ENCODE results near the gene GLTPD2. TPM values are rescaled to one million over a fixed set of nuclear protein-coding genes. Genes with fewer than 3 reads are reported as not detected.

Gene GLTPD2
- total RNA-seq, 1 experiment from 2014 or later: not detected

DNA sequence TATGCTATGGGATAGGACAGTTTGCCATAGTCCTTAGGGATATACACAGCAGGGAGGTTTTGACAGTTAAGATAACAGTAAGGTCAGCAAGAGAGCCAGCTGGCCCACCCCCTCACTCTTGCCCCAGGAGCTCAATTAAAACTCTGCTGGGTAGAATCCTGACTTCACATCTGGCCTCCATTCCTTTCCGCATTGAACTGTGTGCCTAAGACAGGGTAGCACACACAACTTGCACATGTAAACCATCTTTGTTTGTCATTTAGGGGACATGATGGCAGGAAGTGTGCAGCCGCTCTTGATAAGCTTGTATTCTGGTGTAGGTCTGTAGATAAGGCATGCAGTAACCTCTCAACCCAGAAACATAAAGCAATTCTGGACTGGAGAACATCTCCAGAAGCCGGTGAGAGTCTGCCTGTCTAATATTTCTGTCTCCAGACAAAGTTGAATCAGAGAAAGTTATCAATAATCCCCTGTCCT is 49.6 kb downstream of the GLTPD2 start:
- no peak overlapping the region for H3K4me2 ChIP-seq (ENCODE audit: low read length)
- H3K9ac ChIP-seq (ENCODE audit: low read length): no peak overlapping the region
- ATAC-seq (no peak), DNase-seq (ENCODE audit: low read depth, low spot score) (no peak)
- ChIA-PET CTCF (no interaction called here), RAD21 (ENCODE audit: low non-redundant PET in 1 of 2, low total read pairs in 2 of 2, uncharacterized antibody in 2 of 2, unreplicated experiment in 2 of 2) (no interaction called here), POLR2A (interaction anchor here (1.6 kb wide), 1 partner anchor 19 kb away, joined by 3 read pairs; no protein-coding TSS in a partner anchor)
- H3K27ac ChIP-seq (ENCODE audit: low read depth, low read length): no peak overlapping the region
- no TSS peak for BruUV-seq (replicated peaks)
- TF ChIP-seq, protein P1, sequence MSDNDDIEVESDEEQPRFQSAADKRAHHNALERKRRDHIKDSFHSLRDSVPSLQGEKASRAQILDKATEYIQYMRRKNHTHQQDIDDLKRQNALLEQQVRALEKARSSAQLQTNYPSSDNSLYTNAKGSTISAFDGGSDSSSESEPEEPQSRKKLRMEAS (IDR thresholded peaks at IDR 0.05): no peak
- TF ChIP-seq ZFX (IDR thresholded peaks at IDR 0.05) (no peak), ZNF274 (IDR thresholded peaks at IDR 0.05; ENCODE audit: low read depth, low read length) (no peak), EZH2 (IDR thresholded peaks at IDR 0.05) (no peak), CBX3 (IDR thresholded peaks at IDR 0.05; ENCODE audit: low read depth) (no peak), JUND (IDR thresholded peaks at IDR 0.05) (no peak), YY1 (IDR thresholded peaks at IDR 0.05; ENCODE audit: extremely low read depth, insufficient replicate concordance, low read depth, low read length) (no peak), POLR2AphosphoS5 (IDR thresholded peaks at IDR 0.05; ENCODE audit: low read depth, low read length) (no peak), POLR2A (IDR thresholded peaks at IDR 0.05; ENCODE audit: borderline replicate concordance, extremely low read depth, insufficient read depth, insufficient read length) (no peak), TCF7L2 (IDR thresholded peaks at IDR 0.05; ENCODE audit: borderline replicate concordance, extremely low read depth, insufficient read depth, insufficient read length) (no peak), RAD21 (IDR thresholded peaks at IDR 0.05; ENCODE audit: low read depth) (no peak), SRF (IDR thresholded peaks at IDR 0.05; ENCODE audit: low read depth) (no peak), ELF1 (IDR thresholded peaks at IDR 0.05; ENCODE audit: borderline replicate concordance, low read depth) (no peak), FOSL1 (IDR thresholded peaks at IDR 0.05; ENCODE audit: low read depth) (no peak), SP1 (IDR thresholded peaks at IDR 0.05; ENCODE audit: low read depth) (no peak), CEBPB (IDR thresholded peaks at IDR 0.05; ENCODE audit: low read depth) (no peak)
- TF ChIP-seq, protein P2, sequence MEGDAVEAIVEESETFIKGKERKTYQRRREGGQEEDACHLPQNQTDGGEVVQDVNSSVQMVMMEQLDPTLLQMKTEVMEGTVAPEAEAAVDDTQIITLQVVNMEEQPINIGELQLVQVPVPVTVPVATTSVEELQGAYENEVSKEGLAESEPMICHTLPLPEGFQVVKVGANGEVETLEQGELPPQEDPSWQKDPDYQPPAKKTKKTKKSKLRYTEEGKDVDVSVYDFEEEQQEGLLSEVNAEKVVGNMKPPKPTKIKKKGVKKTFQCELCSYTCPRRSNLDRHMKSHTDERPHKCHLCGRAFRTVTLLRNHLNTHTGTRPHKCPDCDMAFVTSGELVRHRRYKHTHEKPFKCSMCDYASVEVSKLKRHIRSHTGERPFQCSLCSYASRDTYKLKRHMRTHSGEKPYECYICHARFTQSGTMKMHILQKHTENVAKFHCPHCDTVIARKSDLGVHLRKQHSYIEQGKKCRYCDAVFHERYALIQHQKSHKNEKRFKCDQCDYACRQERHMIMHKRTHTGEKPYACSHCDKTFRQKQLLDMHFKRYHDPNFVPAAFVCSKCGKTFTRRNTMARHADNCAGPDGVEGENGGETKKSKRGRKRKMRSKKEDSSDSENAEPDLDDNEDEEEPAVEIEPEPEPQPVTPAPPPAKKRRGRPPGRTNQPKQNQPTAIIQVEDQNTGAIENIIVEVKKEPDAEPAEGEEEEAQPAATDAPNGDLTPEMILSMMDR (IDR thresholded peaks at IDR 0.05 in 2 of 3, conservative IDR thresholded peaks at IDR 0.05 in 1 of 3; ENCODE audit: borderline replicate concordance in 1 of 3, insufficient read depth in 1 of 3, low read depth in 2 of 3, low read length in 2 of 3): no peak
- TF ChIP-seq, protein P3, sequence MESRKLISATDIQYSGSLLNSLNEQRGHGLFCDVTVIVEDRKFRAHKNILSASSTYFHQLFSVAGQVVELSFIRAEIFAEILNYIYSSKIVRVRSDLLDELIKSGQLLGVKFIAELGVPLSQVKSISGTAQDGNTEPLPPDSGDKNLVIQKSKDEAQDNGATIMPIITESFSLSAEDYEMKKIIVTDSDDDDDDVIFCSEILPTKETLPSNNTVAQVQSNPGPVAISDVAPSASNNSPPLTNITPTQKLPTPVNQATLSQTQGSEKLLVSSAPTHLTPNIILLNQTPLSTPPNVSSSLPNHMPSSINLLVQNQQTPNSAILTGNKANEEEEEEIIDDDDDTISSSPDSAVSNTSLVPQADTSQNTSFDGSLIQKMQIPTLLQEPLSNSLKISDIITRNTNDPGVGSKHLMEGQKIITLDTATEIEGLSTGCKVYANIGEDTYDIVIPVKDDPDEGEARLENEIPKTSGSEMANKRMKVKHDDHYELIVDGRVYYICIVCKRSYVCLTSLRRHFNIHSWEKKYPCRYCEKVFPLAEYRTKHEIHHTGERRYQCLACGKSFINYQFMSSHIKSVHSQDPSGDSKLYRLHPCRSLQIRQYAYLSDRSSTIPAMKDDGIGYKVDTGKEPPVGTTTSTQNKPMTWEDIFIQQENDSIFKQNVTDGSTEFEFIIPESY (IDR thresholded peaks at IDR 0.05; ENCODE audit: extremely low read depth, insufficient replicate concordance, low read length): no peak
- TF ChIP-seq, protein P4, sequence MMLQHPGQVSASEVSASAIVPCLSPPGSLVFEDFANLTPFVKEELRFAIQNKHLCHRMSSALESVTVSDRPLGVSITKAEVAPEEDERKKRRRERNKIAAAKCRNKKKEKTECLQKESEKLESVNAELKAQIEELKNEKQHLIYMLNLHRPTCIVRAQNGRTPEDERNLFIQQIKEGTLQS (IDR thresholded peaks at IDR 0.05): no peak
- TF ChIP-seq, protein P5, sequence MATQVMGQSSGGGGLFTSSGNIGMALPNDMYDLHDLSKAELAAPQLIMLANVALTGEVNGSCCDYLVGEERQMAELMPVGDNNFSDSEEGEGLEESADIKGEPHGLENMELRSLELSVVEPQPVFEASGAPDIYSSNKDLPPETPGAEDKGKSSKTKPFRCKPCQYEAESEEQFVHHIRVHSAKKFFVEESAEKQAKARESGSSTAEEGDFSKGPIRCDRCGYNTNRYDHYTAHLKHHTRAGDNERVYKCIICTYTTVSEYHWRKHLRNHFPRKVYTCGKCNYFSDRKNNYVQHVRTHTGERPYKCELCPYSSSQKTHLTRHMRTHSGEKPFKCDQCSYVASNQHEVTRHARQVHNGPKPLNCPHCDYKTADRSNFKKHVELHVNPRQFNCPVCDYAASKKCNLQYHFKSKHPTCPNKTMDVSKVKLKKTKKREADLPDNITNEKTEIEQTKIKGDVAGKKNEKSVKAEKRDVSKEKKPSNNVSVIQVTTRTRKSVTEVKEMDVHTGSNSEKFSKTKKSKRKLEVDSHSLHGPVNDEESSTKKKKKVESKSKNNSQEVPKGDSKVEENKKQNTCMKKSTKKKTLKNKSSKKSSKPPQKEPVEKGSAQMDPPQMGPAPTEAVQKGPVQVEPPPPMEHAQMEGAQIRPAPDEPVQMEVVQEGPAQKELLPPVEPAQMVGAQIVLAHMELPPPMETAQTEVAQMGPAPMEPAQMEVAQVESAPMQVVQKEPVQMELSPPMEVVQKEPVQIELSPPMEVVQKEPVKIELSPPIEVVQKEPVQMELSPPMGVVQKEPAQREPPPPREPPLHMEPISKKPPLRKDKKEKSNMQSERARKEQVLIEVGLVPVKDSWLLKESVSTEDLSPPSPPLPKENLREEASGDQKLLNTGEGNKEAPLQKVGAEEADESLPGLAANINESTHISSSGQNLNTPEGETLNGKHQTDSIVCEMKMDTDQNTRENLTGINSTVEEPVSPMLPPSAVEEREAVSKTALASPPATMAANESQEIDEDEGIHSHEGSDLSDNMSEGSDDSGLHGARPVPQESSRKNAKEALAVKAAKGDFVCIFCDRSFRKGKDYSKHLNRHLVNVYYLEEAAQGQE (IDR thresholded peaks at IDR 0.05; ENCODE audit: low read depth): no peak
- no peak overlapping the region for H2AFZ ChIP-seq (ENCODE audit: low read depth, low read length, poor library complexity, severe bottlenecking)
- peaks cover 16 to 28% of the 10 kb centered on the region in 2 experiments for H3K4me1 ChIP-seq (ENCODE audit: control insufficient read depth in 1 of 2, insufficient read depth in 2 of 2, low read length in 2 of 2)
- H4K20me1 ChIP-seq (ENCODE audit: insufficient read depth): no peaks in the 10 kb centered on the region; the same call in 1 of the 2 replicates
- H3K79me2 ChIP-seq (ENCODE audit: insufficient read depth, low read length): peaks cover 94% of the 10 kb centered on the region
- H3K9me3 ChIP-seq (ENCODE audit: control insufficient read depth in 1 of 2, insufficient read depth in 1 of 2, low read depth in 1 of 2, low read length in 2 of 2): no peaks in the 10 kb centered on the region
- no peaks in the 10 kb centered on the region for H3K9me2 ChIP-seq (ENCODE audit: insufficient read depth)
- intact Hi-C loops (cut with micrococcal nuclease): loop anchor here (10.0 kb wide), 1 partner anchor 46 kb away; no protein-coding TSS in a partner anchor
- no peaks in the 10 kb centered on the region for H3K27me3 ChIP-seq (ENCODE audit: insufficient read depth, low read length)
- H3K4me3 ChIP-seq (replicated peaks in 1 of 2; ENCODE audit: low read depth in 1 of 2, low read length in 2 of 2): no peak overlapping the region
- peaks cover 3 to 13% of the 10 kb centered on the region in 2 experiments; a peak in 1 of 4 replicates for H3K36me3 ChIP-seq (ENCODE audit: control insufficient read depth in 1 of 2, insufficient read depth in 2 of 2, low read length in 2 of 2)

Data from HCT116 (cell line).